ENCODE results near the gene IFITM10.
"Not testable (repeated sequence)": the region's sequence is repeated elsewhere in the genome, so short reads cannot be mapped to it uniquely, and the experiment has no call there.

The IFITM10 gene

DNA sequence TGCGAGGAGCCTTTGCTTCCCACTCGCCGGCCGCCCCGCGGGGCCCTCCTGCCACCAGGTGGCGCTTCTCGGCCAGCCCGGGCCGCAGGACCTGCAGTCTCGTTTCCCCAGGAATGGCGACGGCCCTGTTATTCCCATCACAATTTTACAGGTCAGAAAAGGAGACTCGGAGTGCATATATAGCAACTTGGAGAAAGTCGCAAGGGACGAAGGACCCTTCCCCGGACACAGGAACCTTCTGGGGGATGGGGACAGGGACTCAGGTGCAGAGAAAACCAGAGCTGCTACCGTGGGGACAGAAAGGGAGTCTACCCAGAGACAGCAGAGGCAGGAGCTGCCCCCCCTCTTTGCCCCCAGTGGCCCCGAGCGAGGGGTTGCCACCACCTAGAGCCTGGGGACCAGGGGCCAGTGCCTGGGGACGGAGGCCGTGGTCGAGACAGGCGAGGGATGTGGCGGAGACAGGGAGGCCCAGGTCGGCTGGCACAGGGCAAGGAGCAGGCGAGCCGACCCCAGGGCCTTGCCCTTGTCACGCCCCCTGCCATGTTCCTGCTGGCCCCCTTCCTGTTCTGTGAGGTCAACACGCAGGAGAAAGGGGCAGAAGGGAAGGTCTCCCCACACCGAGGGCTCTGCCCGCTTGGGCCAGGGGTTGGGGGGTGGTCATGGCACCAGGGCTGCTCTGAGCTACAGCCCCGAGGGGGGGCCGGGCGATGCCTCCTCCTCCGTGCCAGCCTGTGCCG lies 56.9 kb downstream of the IFITM10 start:
- Histone ChIP-seq H3K4me1 (ENCODE audit: control insufficient read depth, insufficient read depth, low read length) (peaks cover 2% of the 10 kb centered on the region), H3K9ac (ENCODE audit: low read depth, low read length) (peak overlapping the region; percentile 79), H3K36me3 (ENCODE audit: control insufficient read depth, insufficient read depth, low read length) (no peaks in the 10 kb centered on the region), H3K27me3 (ENCODE audit: control insufficient read depth, insufficient read depth, low read length) (peaks cover 3% of the 10 kb centered on the region), H3K9me3 (ENCODE audit: control insufficient read depth, insufficient read depth, low read length) (no peaks in the 10 kb centered on the region), H3K4me3 (ENCODE audit: low read depth, low read length) (peak overlapping the region; percentile 54)

DNA sequence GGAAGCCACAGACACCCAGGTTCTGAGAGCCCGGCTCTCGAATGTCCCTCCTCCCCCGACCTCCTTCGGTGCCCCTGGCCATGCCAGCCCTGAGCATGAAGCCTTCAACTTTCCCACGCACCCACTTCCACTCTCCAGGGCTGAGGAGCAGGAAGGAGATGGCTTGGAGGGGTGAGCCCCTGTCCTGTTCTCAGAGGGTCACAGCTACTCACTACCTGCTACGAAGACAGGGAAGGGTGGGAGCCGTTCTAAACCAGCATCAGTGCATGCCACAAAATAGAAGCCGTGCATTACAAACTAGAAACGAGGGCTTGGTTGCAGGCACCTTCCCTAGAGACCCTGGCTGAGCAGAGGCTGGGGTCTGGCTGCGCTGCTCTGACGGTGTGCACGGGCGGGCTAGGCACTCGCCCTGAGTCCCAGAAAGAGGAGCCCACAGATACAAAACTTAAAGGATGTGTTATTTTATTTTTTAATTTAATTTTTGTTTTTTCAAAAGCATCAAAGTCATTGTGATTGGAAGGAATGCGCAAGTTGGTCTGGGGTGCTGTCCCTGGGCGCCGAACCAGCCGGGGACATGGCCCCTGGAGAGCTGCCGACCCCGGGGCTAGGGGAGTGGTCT lies 57.6 kb downstream of the IFITM10 start:
- no peaks in the 10 kb centered on the region for H3K9me3 ChIP-seq (ENCODE audit: control insufficient read depth, insufficient read depth, low read length)
- H3K4me1 ChIP-seq (ENCODE audit: control insufficient read depth, insufficient read depth, low read length): peaks cover 2% of the 10 kb centered on the region
- H3K9ac ChIP-seq (ENCODE audit: low read depth, low read length): no peak overlapping the region
- H3K27me3 ChIP-seq (ENCODE audit: control insufficient read depth, insufficient read depth, low read length): peaks cover 3% of the 10 kb centered on the region
- H3K4me3 ChIP-seq (ENCODE audit: low read depth, low read length): no peak overlapping the region
- no peaks in the 10 kb centered on the region for H3K36me3 ChIP-seq (ENCODE audit: control insufficient read depth, insufficient read depth, low read length)

- no peak overlapping the region for H3K4me3 ChIP-seq (ENCODE audit: low read depth, low read length)
- H3K9ac ChIP-seq (ENCODE audit: low read depth, low read length): no peak overlapping the region
- no peaks in the 10 kb centered on the region for H3K9me3 ChIP-seq (ENCODE audit: control insufficient read depth, insufficient read depth, low read length)
- H3K36me3 ChIP-seq (ENCODE audit: control insufficient read depth, insufficient read depth, low read length): no peaks in the 10 kb centered on the region
- peaks cover 3% of the 10 kb centered on the region for H3K27me3 ChIP-seq (ENCODE audit: control insufficient read depth, insufficient read depth, low read length)
- H3K4me1 ChIP-seq (ENCODE audit: control insufficient read depth, insufficient read depth, low read length): peaks cover 2% of the 10 kb centered on the region
These were observed 58.3 kb downstream of the IFITM10 start for GRCh38 chr11:1691878-1692707.

- peaks cover 3% of the 10 kb centered on the region for H3K27me3 ChIP-seq (ENCODE audit: control insufficient read depth, insufficient read depth, low read length)
- no peak overlapping the region for H3K9ac ChIP-seq (ENCODE audit: low read depth, low read length)
- H3K4me3 ChIP-seq (ENCODE audit: low read depth, low read length): no peak overlapping the region
- H3K9me3 ChIP-seq (ENCODE audit: control insufficient read depth, insufficient read depth, low read length): no peaks in the 10 kb centered on the region
- H3K4me1 ChIP-seq (ENCODE audit: control insufficient read depth, insufficient read depth, low read length): peaks cover 2% of the 10 kb centered on the region
- no peaks in the 10 kb centered on the region for H3K36me3 ChIP-seq (ENCODE audit: control insufficient read depth, insufficient read depth, low read length)
These were observed 59.1 kb downstream of the IFITM10 start for GRCh38 chr11:1691026-1691877.

DNA sequence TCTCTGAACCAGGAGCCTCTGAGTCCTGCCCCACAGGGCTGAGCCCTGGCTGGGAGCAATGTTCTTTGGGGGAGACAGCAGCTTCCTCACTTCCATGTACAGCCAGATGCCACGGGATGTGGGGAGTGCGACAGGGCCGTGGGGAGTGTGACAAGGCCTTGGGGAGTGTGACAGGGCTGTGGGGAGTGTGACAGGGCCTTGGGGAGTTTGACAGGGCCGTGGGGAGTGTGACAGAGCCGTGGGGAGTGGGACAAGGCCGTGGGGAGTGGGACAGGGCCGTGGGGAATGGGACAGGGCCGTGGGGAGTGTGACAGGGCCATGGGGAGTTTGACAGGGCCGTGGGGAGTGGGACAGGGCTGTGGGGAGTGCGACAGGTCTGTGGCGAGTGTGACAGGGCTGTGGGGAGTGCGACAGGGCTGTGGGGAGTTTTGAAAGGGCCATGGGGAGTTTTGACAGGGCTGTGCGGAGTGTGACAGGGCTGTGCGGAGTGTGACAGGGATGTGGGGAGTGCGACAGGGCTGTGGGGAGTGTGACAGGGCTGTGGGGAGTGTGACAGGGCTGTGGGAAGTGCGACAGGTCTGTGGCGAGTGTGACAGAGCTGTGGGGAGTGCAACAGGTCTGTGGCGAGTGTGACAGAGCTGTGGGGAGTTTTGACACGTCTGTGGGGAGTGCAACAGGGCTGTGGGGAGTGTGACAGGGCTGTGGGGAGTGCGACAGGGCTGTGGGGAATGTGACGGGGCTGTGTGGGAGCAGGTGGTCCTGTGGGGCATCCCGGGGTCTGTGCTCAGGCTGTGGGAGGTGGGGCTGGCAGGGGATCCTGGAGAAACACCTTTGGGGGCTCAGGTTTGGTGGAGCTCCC lies 60.0 kb downstream of the IFITM10 start:
- Histone ChIP-seq H3K4me3 (ENCODE audit: low read depth, low read length) (no peak overlapping the region), H3K9ac (ENCODE audit: low read depth, low read length) (no peak overlapping the region), H3K4me1 (ENCODE audit: control insufficient read depth, insufficient read depth, low read length) (peaks cover 2% of the 10 kb centered on the region), H3K27me3 (ENCODE audit: control insufficient read depth, insufficient read depth, low read length) (no peaks in the 10 kb centered on the region), H3K36me3 (ENCODE audit: control insufficient read depth, insufficient read depth, low read length) (no peaks in the 10 kb centered on the region), H3K9me3 (ENCODE audit: control insufficient read depth, insufficient read depth, low read length) (no peaks in the 10 kb centered on the region)

- H3K9me3 ChIP-seq (ENCODE audit: control insufficient read depth, insufficient read depth, low read length); H3K4me1 ChIP-seq (ENCODE audit: control insufficient read depth, insufficient read depth, low read length); H3K36me3 ChIP-seq (ENCODE audit: control insufficient read depth, insufficient read depth, low read length); H3K9ac ChIP-seq (ENCODE audit: low read depth, low read length); H3K27me3 ChIP-seq (ENCODE audit: control insufficient read depth, insufficient read depth, low read length); H3K4me3 ChIP-seq (ENCODE audit: low read depth, low read length): not testable (repeated sequence)
These were observed 60.9 kb downstream of the IFITM10 start for GRCh38 chr11:1689250-1690166.

DNA sequence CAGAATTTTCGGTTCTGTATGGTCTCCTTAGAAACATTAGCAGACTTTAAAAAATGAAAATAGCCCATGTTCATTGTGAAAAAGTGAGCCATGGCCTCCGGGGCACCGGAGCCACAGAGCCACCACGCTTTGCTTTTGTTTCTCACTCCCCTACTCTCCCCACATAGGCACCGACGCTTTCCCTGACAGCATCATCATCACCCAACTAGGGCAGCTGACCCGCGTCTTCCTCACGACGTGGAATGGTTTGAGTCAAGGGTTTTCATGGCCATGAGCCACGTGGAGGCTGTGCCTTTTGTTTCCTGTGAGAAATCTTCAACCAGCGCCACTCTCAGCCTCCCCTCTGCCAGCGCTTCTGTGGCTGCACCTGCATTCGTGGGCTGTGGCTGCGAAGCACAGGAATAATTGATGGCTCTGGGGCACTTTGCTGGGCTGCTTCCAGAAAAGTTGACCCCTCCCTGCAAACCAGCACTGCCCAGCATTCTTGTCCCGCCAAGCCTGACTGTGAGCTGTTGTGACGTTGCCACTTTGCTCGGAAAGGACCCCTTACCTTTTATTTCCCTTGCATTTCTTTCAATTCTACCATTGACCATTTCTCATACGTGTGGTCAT lies 62.0 kb downstream of the IFITM10 start:
- not testable (repeated sequence) for H3K36me3 ChIP-seq (ENCODE audit: control insufficient read depth, insufficient read depth, low read length); H3K9ac ChIP-seq (ENCODE audit: low read depth, low read length)

GRCh38 chr11:1686220-1686619 lies 64.2 kb downstream of the IFITM10 start:
- not testable (repeated sequence) for H3K9me3 ChIP-seq (ENCODE audit: control insufficient read depth, insufficient read depth, low read length); H3K9ac ChIP-seq (ENCODE audit: low read depth, low read length); H3K4me3 ChIP-seq (ENCODE audit: low read depth, low read length); H3K27me3 ChIP-seq (ENCODE audit: control insufficient read depth, insufficient read depth, low read length); H3K4me1 ChIP-seq (ENCODE audit: control insufficient read depth, insufficient read depth, low read length); H3K36me3 ChIP-seq (ENCODE audit: control insufficient read depth, insufficient read depth, low read length)

More for the DNA sequence above, 62.0 kb downstream of the IFITM10 start:
- not testable (repeated sequence) for H3K27me3 ChIP-seq (ENCODE audit: control insufficient read depth, insufficient read depth, low read length); H3K4me1 ChIP-seq (ENCODE audit: control insufficient read depth, insufficient read depth, low read length); H3K9me3 ChIP-seq (ENCODE audit: control insufficient read depth, insufficient read depth, low read length); H3K4me3 ChIP-seq (ENCODE audit: low read depth, low read length)

GRCh38 chr11:1684886-1685874 lies 65.2 kb downstream of the IFITM10 start:
- not testable (repeated sequence) for H3K9me3 ChIP-seq (ENCODE audit: control insufficient read depth, insufficient read depth, low read length); H3K36me3 ChIP-seq (ENCODE audit: control insufficient read depth, insufficient read depth, low read length); H3K4me1 ChIP-seq (ENCODE audit: control insufficient read depth, insufficient read depth, low read length); H3K9ac ChIP-seq (ENCODE audit: low read depth, low read length); H3K4me3 ChIP-seq (ENCODE audit: low read depth, low read length); H3K27me3 ChIP-seq (ENCODE audit: control insufficient read depth, insufficient read depth, low read length)
